ENCODE data around the gene HYOU1. TPM values are rescaled to one million over a fixed set of nuclear protein-coding genes. Genes with fewer than 3 reads are reported as not detected.

HYOU1 gene
- polyA plus RNA-seq, 1 donor (not counting 4 experiments of a cell fraction or from before 2014, with no cell fraction given): 119 TPM

DNA sequence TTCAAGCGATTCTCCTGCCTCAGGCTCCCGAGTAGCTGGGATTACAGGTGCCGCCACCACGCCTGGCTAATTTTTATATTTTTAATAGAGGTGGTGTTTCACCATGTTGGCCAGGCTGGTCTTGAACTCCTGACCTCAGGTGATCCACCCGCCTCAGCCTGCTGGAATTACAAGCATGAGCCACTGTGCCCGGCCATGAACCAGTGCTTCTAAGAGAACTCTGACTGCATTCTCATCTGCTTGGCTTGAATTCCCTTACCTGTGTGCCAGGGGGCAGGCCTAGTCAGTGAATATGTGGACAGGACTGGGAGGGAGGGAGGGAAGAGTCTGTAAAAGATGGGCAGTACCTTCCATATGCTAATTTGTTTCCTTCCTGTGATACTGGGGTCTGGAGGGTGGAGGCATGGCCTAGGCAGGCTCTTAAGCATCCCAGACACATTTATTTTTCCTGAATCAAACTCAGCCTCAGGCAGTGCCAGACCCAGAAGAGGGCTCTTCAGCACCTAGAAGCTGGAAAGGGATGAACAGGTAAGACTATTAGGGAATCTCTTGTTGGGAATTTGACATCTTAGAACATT is 45.4 kb downstream of the HYOU1 start:
- Histone ChIP-seq H3K9ac (ENCODE audit: control insufficient read depth, extremely low read depth, insufficient read depth, low read length) (no peak overlapping the region), H3K4me3 (ENCODE audit: control insufficient read depth in 2 of 3, extremely low read depth in 1 of 3, insufficient read depth in 2 of 3, low read depth in 1 of 3, low read length in 3 of 3) (no peak overlapping the region), H3K9me3 (ENCODE audit: control insufficient read depth, low read depth, low read length) (no peaks in the 10 kb centered on the region), H3K27me3 (ENCODE audit: control insufficient read depth, extremely low read depth, insufficient read depth, low read length) (no peaks in the 10 kb centered on the region), H3K36me3 (ENCODE audit: control insufficient read depth in 2 of 2, extremely low read depth in 1 of 2, insufficient read depth in 2 of 2, low read length in 2 of 2) (peaks cover 31 to 45% of the 10 kb centered on the region in 2 experiments), H3K9me1 (ENCODE audit: control insufficient read depth, extremely low read depth, insufficient read depth, low read length) (no peaks in the 10 kb centered on the region), H4K20me1 (ENCODE audit: control insufficient read depth, extremely low read depth, insufficient read depth, low read length) (peaks cover 2% of the 10 kb centered on the region), H2AFZ (ENCODE audit: control insufficient read depth, low read length) (no peak overlapping the region), H3K4me2 (ENCODE audit: control insufficient read depth, extremely low read depth, insufficient read depth, low read depth, low read length) (no peak overlapping the region), H3K79me2 (ENCODE audit: control insufficient read depth, insufficient read depth, low read length) (peaks cover 14% of the 10 kb centered on the region), H3K27ac (ENCODE audit: control insufficient read depth, insufficient read depth, low read length) (no peak overlapping the region), H3K4me1 (ENCODE audit: control insufficient read depth, extremely low read depth, insufficient read depth, low read length) (peaks cover 6% of the 10 kb centered on the region)
- FAIRE-seq (no peak), DNase-seq (ENCODE audit: low read depth, low spot score) (no peak)
- TF ChIP-seq EZH2 (IDR thresholded peaks at IDR 0.05; ENCODE audit: low read length): no peak
- dilution Hi-C loops (cut with MboI; ENCODE audit: extremely low pct_ligation_motif_present, low sequenced_read_pairs): no loop called here

DNA sequence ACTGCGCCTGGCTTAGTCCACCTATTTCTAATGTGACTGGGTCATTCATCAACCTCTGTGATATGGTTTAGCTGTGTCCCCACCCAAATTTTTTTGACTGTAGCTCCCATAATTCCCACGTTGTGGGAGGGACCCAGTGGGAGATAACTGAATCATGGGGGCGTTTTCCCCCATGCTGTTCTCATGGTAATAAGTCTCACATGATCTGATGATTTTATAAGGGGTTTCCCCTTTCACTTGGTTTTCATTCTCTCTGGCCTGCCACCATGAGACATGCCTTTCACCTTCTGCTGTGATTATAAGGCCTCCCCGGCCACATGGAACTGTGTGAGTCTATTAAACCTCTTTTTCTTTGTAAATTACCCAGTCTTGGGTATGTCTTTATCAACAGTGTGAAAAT is 50.3 kb downstream of the HYOU1 start:
- peaks cover 2% of the 10 kb centered on the region for H3K79me2 ChIP-seq (ENCODE audit: control insufficient read depth, insufficient read depth, low read length)
- DNase-seq (ENCODE audit: low read depth, low spot score): no peak
- TF ChIP-seq, protein P1, sequence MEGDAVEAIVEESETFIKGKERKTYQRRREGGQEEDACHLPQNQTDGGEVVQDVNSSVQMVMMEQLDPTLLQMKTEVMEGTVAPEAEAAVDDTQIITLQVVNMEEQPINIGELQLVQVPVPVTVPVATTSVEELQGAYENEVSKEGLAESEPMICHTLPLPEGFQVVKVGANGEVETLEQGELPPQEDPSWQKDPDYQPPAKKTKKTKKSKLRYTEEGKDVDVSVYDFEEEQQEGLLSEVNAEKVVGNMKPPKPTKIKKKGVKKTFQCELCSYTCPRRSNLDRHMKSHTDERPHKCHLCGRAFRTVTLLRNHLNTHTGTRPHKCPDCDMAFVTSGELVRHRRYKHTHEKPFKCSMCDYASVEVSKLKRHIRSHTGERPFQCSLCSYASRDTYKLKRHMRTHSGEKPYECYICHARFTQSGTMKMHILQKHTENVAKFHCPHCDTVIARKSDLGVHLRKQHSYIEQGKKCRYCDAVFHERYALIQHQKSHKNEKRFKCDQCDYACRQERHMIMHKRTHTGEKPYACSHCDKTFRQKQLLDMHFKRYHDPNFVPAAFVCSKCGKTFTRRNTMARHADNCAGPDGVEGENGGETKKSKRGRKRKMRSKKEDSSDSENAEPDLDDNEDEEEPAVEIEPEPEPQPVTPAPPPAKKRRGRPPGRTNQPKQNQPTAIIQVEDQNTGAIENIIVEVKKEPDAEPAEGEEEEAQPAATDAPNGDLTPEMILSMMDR (optimal IDR thresholded peaks at IDR 0.05 in 1 of 3, IDR thresholded peaks at IDR 0.05 in 1 of 3, conservative IDR thresholded peaks at IDR 0.05 in 1 of 3; ENCODE audit: extremely low read depth in 1 of 3, insufficient read depth in 2 of 3, low read length in 3 of 3): no peak
- no peak for TF ChIP-seq EZH2 (IDR thresholded peaks at IDR 0.05; ENCODE audit: low read length)
- no peak overlapping the region for H3K9ac ChIP-seq (ENCODE audit: control insufficient read depth, extremely low read depth, insufficient read depth, low read length)
- no peaks in the 10 kb centered on the region for H3K4me1 ChIP-seq (ENCODE audit: control insufficient read depth, extremely low read depth, insufficient read depth, low read length)
- H3K4me2 ChIP-seq (ENCODE audit: control insufficient read depth, extremely low read depth, insufficient read depth, low read depth, low read length): no peak overlapping the region
- H3K36me3 ChIP-seq (ENCODE audit: control insufficient read depth in 2 of 2, extremely low read depth in 1 of 2, insufficient read depth in 2 of 2, low read length in 2 of 2): peaks cover 15 to 19% of the 10 kb centered on the region in 2 experiments
- H3K27ac ChIP-seq (ENCODE audit: control insufficient read depth, insufficient read depth, low read length): no peak overlapping the region
- no peaks in the 10 kb centered on the region for H4K20me1 ChIP-seq (ENCODE audit: control insufficient read depth, extremely low read depth, insufficient read depth, low read length)
- H3K27me3 ChIP-seq (ENCODE audit: control insufficient read depth, extremely low read depth, insufficient read depth, low read length): no peaks in the 10 kb centered on the region
- H3K4me3 ChIP-seq (ENCODE audit: control insufficient read depth in 2 of 3, extremely low read depth in 1 of 3, insufficient read depth in 2 of 3, low read depth in 1 of 3, low read length in 3 of 3): no peak overlapping the region
- no peak overlapping the region for H2AFZ ChIP-seq (ENCODE audit: control insufficient read depth, low read length)
- dilution Hi-C loops (cut with MboI; ENCODE audit: extremely low pct_ligation_motif_present, low sequenced_read_pairs): no loop called here
- H3K9me1 ChIP-seq (ENCODE audit: control insufficient read depth, extremely low read depth, insufficient read depth, low read length): no peaks in the 10 kb centered on the region
- FAIRE-seq: no peak
- H3K9me3 ChIP-seq (ENCODE audit: control insufficient read depth, low read depth, low read length): no peaks in the 10 kb centered on the region

DNA sequence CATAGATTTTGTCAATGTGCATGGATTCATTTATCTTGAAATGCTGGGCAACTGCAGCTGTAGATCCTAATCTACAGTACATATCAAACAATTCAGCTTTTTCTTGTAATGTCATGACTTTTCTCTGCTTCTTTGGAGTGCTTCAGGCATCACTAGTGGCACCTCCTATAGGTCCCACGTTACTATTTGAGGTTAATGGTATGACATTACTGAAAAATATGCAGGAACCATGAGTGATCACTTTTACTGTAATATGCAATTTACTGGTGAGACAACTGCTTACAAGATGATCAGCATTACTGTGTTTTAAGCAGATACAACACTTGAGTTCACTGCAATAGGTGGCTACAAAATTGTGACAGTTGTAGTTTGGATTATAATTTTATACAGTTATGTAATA is 56.1 kb downstream of the HYOU1 start:
- H3K36me3 ChIP-seq (ENCODE audit: control insufficient read depth in 2 of 2, extremely low read depth in 1 of 2, insufficient read depth in 2 of 2, low read length in 2 of 2): peaks cover 10% of the 10 kb centered on the region in 2 experiments
- no peak overlapping the region for H3K9ac ChIP-seq (ENCODE audit: control insufficient read depth, extremely low read depth, insufficient read depth, low read length)
- dilution Hi-C loops (cut with MboI; ENCODE audit: extremely low pct_ligation_motif_present, low sequenced_read_pairs): no loop called here
- H4K20me1 ChIP-seq (ENCODE audit: control insufficient read depth, extremely low read depth, insufficient read depth, low read length): no peaks in the 10 kb centered on the region
- no peaks in the 10 kb centered on the region for H3K9me3 ChIP-seq (ENCODE audit: control insufficient read depth, low read depth, low read length)
- FAIRE-seq: no peak
- peaks cover 23% of the 10 kb centered on the region for H3K79me2 ChIP-seq (ENCODE audit: control insufficient read depth, insufficient read depth, low read length)
- no peak overlapping the region for H2AFZ ChIP-seq (ENCODE audit: control insufficient read depth, low read length)
- peaks cover 26% of the 10 kb centered on the region for H3K4me1 ChIP-seq (ENCODE audit: control insufficient read depth, extremely low read depth, insufficient read depth, low read length)
- DNase-seq (ENCODE audit: low read depth, low spot score): no peak
- TF ChIP-seq, protein P1 (optimal IDR thresholded peaks at IDR 0.05 in 1 of 3, IDR thresholded peaks at IDR 0.05 in 1 of 3, conservative IDR thresholded peaks at IDR 0.05 in 1 of 3; ENCODE audit: extremely low read depth in 1 of 3, insufficient read depth in 2 of 3, low read length in 3 of 3): no peak
- no peak overlapping the region for H3K4me2 ChIP-seq (ENCODE audit: control insufficient read depth, extremely low read depth, insufficient read depth, low read depth, low read length)
- H3K27me3 ChIP-seq (ENCODE audit: control insufficient read depth, extremely low read depth, insufficient read depth, low read length): no peaks in the 10 kb centered on the region
- no peak overlapping the region for H3K4me3 ChIP-seq (ENCODE audit: control insufficient read depth in 2 of 3, extremely low read depth in 1 of 3, insufficient read depth in 2 of 3, low read depth in 1 of 3, low read length in 3 of 3)
- no peak overlapping the region for H3K27ac ChIP-seq (ENCODE audit: control insufficient read depth, insufficient read depth, low read length)
- H3K9me1 ChIP-seq (ENCODE audit: control insufficient read depth, extremely low read depth, insufficient read depth, low read length): no peaks in the 10 kb centered on the region
